ENCODE data around the gene GPAT2. TPM values are rescaled to one million over a fixed set of nuclear protein-coding genes. Genes with fewer than 3 reads are reported as not detected.
"Not testable (repeated sequence)": the region's sequence is repeated elsewhere in the genome, so short reads cannot be mapped to it uniquely, and the experiment has no call there.

The GPAT2 gene
- total RNA-seq, 2 experiments from 2014 or later: not detected

GRCh38 chr2:96008051-96008450 is 26.7 kb downstream of the GPAT2 start:
- H3K79me2 ChIP-seq (ENCODE audit: insufficient read depth, low read depth, low read length); intact Hi-C loops (cut with micrococcal nuclease; ENCODE audit: unreplicated experiment); DNase-seq (ENCODE audit: low spot score); H3K9me3 ChIP-seq (ENCODE audit: low read length); H4K20me1 ChIP-seq (ENCODE audit: insufficient read depth, low read length); H3K4me3 ChIP-seq (ENCODE audit: low read depth, low read length, poor library complexity, severe bottlenecking); H3K4me2 ChIP-seq (ENCODE audit: low read length); H3K27ac ChIP-seq (ENCODE audit: low read depth, low read length, poor library complexity, severe bottlenecking); BruUV-seq (replicated peaks); POLR2A ChIA-PET; H3K36me3 ChIP-seq (ENCODE audit: insufficient read depth, low read length); CTCF ChIA-PET (ENCODE audit: unreplicated experiment); H3K9me2 ChIP-seq (ENCODE audit: insufficient read depth, low read length); H3K4me1 ChIP-seq (ENCODE audit: insufficient read depth, low read length, poor library complexity, severe bottlenecking); H2AFZ ChIP-seq (ENCODE audit: low read length): not testable (repeated sequence)

GRCh38 chr2:96006248-96006647 is 28.5 kb downstream of the GPAT2 start:
- H3K4me2 ChIP-seq (ENCODE audit: low read length); H3K4me3 ChIP-seq (ENCODE audit: low read depth, low read length, poor library complexity, severe bottlenecking); H3K27ac ChIP-seq (ENCODE audit: low read depth, low read length, poor library complexity, severe bottlenecking); POLR2A ChIA-PET; H3K9me3 ChIP-seq (ENCODE audit: low read length); H3K79me2 ChIP-seq (ENCODE audit: insufficient read depth, low read depth, low read length); BruUV-seq (replicated peaks); H3K9me2 ChIP-seq (ENCODE audit: insufficient read depth, low read length); CTCF ChIA-PET (ENCODE audit: unreplicated experiment); H3K36me3 ChIP-seq (ENCODE audit: insufficient read depth, low read length); intact Hi-C loops (cut with micrococcal nuclease; ENCODE audit: unreplicated experiment); DNase-seq (ENCODE audit: low spot score); H4K20me1 ChIP-seq (ENCODE audit: insufficient read depth, low read length); H3K4me1 ChIP-seq (ENCODE audit: insufficient read depth, low read length, poor library complexity, severe bottlenecking); H2AFZ ChIP-seq (ENCODE audit: low read length): not testable (repeated sequence)

GRCh38 chr2:95992520-95993272 is 42.0 kb downstream of the GPAT2 start:
- H3K36me3 ChIP-seq (ENCODE audit: insufficient read depth, low read length); H3K9me3 ChIP-seq (ENCODE audit: low read length); H4K20me1 ChIP-seq (ENCODE audit: insufficient read depth, low read length); POLR2A ChIA-PET; BruUV-seq (replicated peaks); H3K9me2 ChIP-seq (ENCODE audit: insufficient read depth, low read length); H3K4me1 ChIP-seq (ENCODE audit: insufficient read depth, low read length, poor library complexity, severe bottlenecking): not testable (repeated sequence)
- intact Hi-C loops (cut with micrococcal nuclease; ENCODE audit: unreplicated experiment): loop anchor here (2.0 kb wide), 2 partner anchors 124 to 182 kb away; partner anchors contain the start of gene ADRA2B
- Histone ChIP-seq H3K27ac (ENCODE audit: low read depth, low read length, poor library complexity, severe bottlenecking) (peak overlapping the region; percentile 87), H2AFZ (ENCODE audit: low read length) (peak overlapping the region; percentile 99), H3K79me2 (ENCODE audit: insufficient read depth, low read depth, low read length) (peaks cover 13% of the 10 kb centered on the region), H3K4me3 (ENCODE audit: low read depth, low read length, poor library complexity, severe bottlenecking) (peak overlapping the region; percentile 73), H3K4me2 (ENCODE audit: low read length) (peak overlapping the region; percentile 100)
- CTCF ChIA-PET (ENCODE audit: unreplicated experiment): interaction anchor here (0.6 to 1.1 kb wide), 4 partner anchors 17 to 272 kb away, joined by 3 to 4 read pairs (median 3); no protein-coding TSS in a partner anchor
- DNase-seq (ENCODE audit: low spot score): peak; percentile 72
- peak; percentile 84 for TF ChIP-seq CTCF (conservative IDR thresholded peaks at IDR 0.05; ENCODE audit: low read length)

GRCh38 chr2:95992102-95992501 is 42.6 kb downstream of the GPAT2 start:
- H3K4me3 ChIP-seq (ENCODE audit: low read depth, low read length, poor library complexity, severe bottlenecking): peak overlapping the region; percentile 73
- POLR2A ChIA-PET: not testable (repeated sequence)

GRCh38 chr2:95991351-95992094 is 43.2 kb downstream of the GPAT2 start, which contains the start of gene ANKRD36C:
Gene ANKRD36C (minus strand): TSS chr2:95991824. CDS start chr2:95991708, 116 bp downstream.
- H3K27ac ChIP-seq (ENCODE audit: low read depth, low read length, poor library complexity, severe bottlenecking): peak within 1 kb of the TSS; percentile 87
- peaks cover 13% of the 10 kb centered on the region for H3K79me2 ChIP-seq (ENCODE audit: insufficient read depth, low read depth, low read length)
- H3K9me2 ChIP-seq (ENCODE audit: insufficient read depth, low read length); H3K36me3 ChIP-seq (ENCODE audit: insufficient read depth, low read length); H3K4me1 ChIP-seq (ENCODE audit: insufficient read depth, low read length, poor library complexity, severe bottlenecking); POLR2A ChIA-PET; H3K9me3 ChIP-seq (ENCODE audit: low read length); H4K20me1 ChIP-seq (ENCODE audit: insufficient read depth, low read length); CTCF ChIA-PET (ENCODE audit: unreplicated experiment); BruUV-seq (replicated peaks): not testable (repeated sequence)
- DNase-seq (ENCODE audit: low spot score): peak; percentile 47
- H3K4me3 ChIP-seq (ENCODE audit: low read depth, low read length, poor library complexity, severe bottlenecking): peak within 1 kb of the TSS; percentile 73
- peak within 1 kb of the TSS; percentile 100 for H3K4me2 ChIP-seq (ENCODE audit: low read length)
- intact Hi-C loops (cut with micrococcal nuclease; ENCODE audit: unreplicated experiment): loop anchor here (2.0 kb wide), 2 partner anchors 125 to 183 kb away; partner anchors contain the start of gene ADRA2B
- peak within 1 kb of the TSS; percentile 99 for H2AFZ ChIP-seq (ENCODE audit: low read length)

More at GRCh38 chr2:95992102-95992501, 42.6 kb downstream of the GPAT2 start:
- H3K79me2 ChIP-seq (ENCODE audit: insufficient read depth, low read depth, low read length): peaks cover 13% of the 10 kb centered on the region
- H2AFZ ChIP-seq (ENCODE audit: low read length): peak overlapping the region; percentile 99; the same call in 1 of the 2 replicates
- CTCF ChIA-PET (ENCODE audit: unreplicated experiment): interaction anchor here (0.6 to 1.1 kb wide), 4 partner anchors 18 to 273 kb away, joined by 3 to 4 read pairs (median 3); no protein-coding TSS in a partner anchor
- H4K20me1 ChIP-seq (ENCODE audit: insufficient read depth, low read length); H3K4me1 ChIP-seq (ENCODE audit: insufficient read depth, low read length, poor library complexity, severe bottlenecking); BruUV-seq (replicated peaks); H3K36me3 ChIP-seq (ENCODE audit: insufficient read depth, low read length); H3K9me2 ChIP-seq (ENCODE audit: insufficient read depth, low read length); H3K9me3 ChIP-seq (ENCODE audit: low read length); DNase-seq (ENCODE audit: low spot score): not testable (repeated sequence)
- intact Hi-C loops (cut with micrococcal nuclease; ENCODE audit: unreplicated experiment): loop anchor here (2.0 kb wide), 2 partner anchors 125 to 183 kb away; partner anchors contain the start of gene ADRA2B
- peak overlapping the region; percentile 100 for H3K4me2 ChIP-seq (ENCODE audit: low read length)
- H3K27ac ChIP-seq (ENCODE audit: low read depth, low read length, poor library complexity, severe bottlenecking): peak overlapping the region; percentile 87
